PC-3 (cell line): ENCODE results near the gene SHTN1. TPM values are rescaled to one million over a fixed set of nuclear protein-coding genes. Genes with fewer than 3 reads are reported as not detected.

Source experiments
- ATAC-seq: fragments of 200-7000 bp; cut with Tn5 transposase; 2 replicates; pipeline ENCODE4 v1.9.1; 2020; ENCODE audit warnings: mild to moderate bottlenecking, moderate library complexity
- BruUV-seq: library from RNA; stranded (reverse); fragments of 400-500 nt; replicated peaks from 2 replicates; lab custom pipeline; 2021; lab: Mats Ljungman, UMichigan
- CTCF ChIA-PET: fragments of 300-600 bp; sonication (Branson Sonifier 250); formaldehyde crosslinking; loops from one replicate; lab custom pipeline; 2022; ENCODE audit warnings: antibody characterized with exemption; lab: Charles Lee
- POLR2A ChIA-PET: fragments of 300-600 bp; sonication (Branson Sonifier 250); formaldehyde crosslinking; loops from one replicate; lab custom pipeline; 2022; ENCODE audit warnings: antibody characterized with exemption; ENCODE audit not compliant: unreplicated experiment; lab: Charles Lee
- DNase-seq: peaks from one replicate; pipeline ENCODE4 v3.0.0-alpha.2; 2015
- H2AFZ ChIP-seq: fragments of 300-600 bp; sonication (generic); 2 replicates; pipeline ENCODE4 v1.6.0; 2016; ENCODE audit warnings: antibody characterized with exemption, low read length
- H3F3A ChIP-seq: fragments of 300-600 bp; sonication (generic); one replicate; pipeline ENCODE4 v1.6.0; 2017; ENCODE audit warnings: antibody characterized with exemption, low read length, control low read depth, mild to moderate bottlenecking; ENCODE audit not compliant: unreplicated experiment
- H3K27ac ChIP-seq: fragments of 300-600 bp; sonication (generic); 2 replicates; pipeline ENCODE4 v1.5.1; 2016; ENCODE audit warnings: mild to moderate bottlenecking, low read length
- H3K27me3 ChIP-seq: fragments of 300-600 bp; sonication (generic); 2 replicates; pipeline ENCODE4 v1.6.1; 2016; ENCODE audit warnings: low read length, mixed read lengths
- H3K36me3 ChIP-seq: fragments of 300-600 bp; sonication (generic); 2 replicates; pipeline ENCODE4 v1.6.1; 2016; ENCODE audit warnings: low read depth, mixed run types, low read length, mixed read lengths
- H3K4me1 ChIP-seq: fragments of 300-600 bp; sonication (generic); 2 replicates; pipeline ENCODE4 v1.5.1; 2016; ENCODE audit warnings: low read length; ENCODE audit not compliant: insufficient read depth
- H3K4me2 ChIP-seq: fragments of 300-600 bp; sonication (generic); 2 replicates; pipeline ENCODE4 v1.6.0; 2016; ENCODE audit warnings: low read length
- H3K4me3 ChIP-seq: fragments of 300-600 bp; sonication (generic); 2 replicates; pipeline ENCODE4 v1.5.1; 2016; ENCODE audit warnings: mild to moderate bottlenecking, low read length, mixed read lengths
- H3K79me2 ChIP-seq: fragments of 300-600 bp; sonication (generic); 2 replicates; pipeline ENCODE4 v1.6.1; 2017; ENCODE audit warnings: low read length, mixed read lengths
- H3K9ac ChIP-seq: fragments of 300-600 bp; sonication (generic); 2 replicates; pipeline ENCODE4 v1.6.0; 2016; ENCODE audit warnings: mild to moderate bottlenecking, low read length
- H3K9me2 ChIP-seq: fragments of 300-600 bp; sonication (generic); replicated peaks from 2 replicates; pipeline ENCODE4 v1.6.1; 2016; ENCODE audit warnings: mixed run types, low read length, mixed read lengths
- H3K9me3 ChIP-seq: fragments of 300-600 bp; sonication (generic); 2 replicates; pipeline ENCODE4 v1.6.1; 2016; ENCODE audit warnings: low read length, mixed read lengths
- H4K20me1 ChIP-seq: fragments of 300-600 bp; sonication (generic); 2 replicates; pipeline ENCODE4 v1.6.1; 2016; ENCODE audit warnings: low read length, mixed read lengths
- CTCF ChIP-seq: fragments of 300-600 bp; sonication (generic); conservative IDR thresholded peaks from 2 replicates; pipeline ENCODE4 v1.5.1; 2017; ENCODE audit warnings: antibody characterized with exemption, low read depth, mild to moderate bottlenecking, low read length
- EZH2 ChIP-seq: fragments of 300-600 bp; sonication (generic); IDR thresholded peaks from one replicate; pipeline ENCODE4 v1.6.1; 2017; ENCODE audit warnings: antibody characterized with exemption, mild to moderate bottlenecking, low read length; ENCODE audit not compliant: unreplicated experiment
- EZH2phosphoT487 ChIP-seq: fragments of 300-600 bp; sonication (generic); IDR thresholded peaks from 2 replicates; pipeline ENCODE4 v1.6.1; 2018; ENCODE audit warnings: mild to moderate bottlenecking, antibody characterized with exemption, low read length, borderline replicate concordance
- intact Hi-C: fragments of 100-400 bp; cut with micrococcal nuclease; formaldehyde crosslinking; loops from 2 replicates; pipeline ENCODE4 v1.9.0; 2023
- total RNA-seq: library from RNA; depleted of rRNA; stranded (reverse); fragments of >200 nt; gene quantifications from 2 replicates; pipeline ENCODE4 v1.2.3, GENCODE V29; 2014

SHTN1 gene
- total RNA-seq, 1 experiment from 2014 or later = 13.0 TPM

DNA sequence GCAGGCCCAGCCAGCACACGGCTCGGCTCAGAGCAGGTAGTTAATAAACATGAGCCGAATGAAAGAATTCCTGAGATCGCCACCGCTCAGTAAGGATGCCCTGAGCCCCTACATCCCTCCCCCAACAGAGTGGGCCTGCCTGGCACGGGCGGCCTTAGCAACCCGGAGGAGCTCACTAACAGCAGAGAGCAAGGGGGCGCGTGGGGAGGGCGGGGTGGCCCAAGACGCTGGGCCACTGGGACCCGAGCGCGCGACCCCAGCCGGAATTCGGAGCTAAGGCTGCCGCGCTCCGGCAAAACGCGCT is 156.1 kb downstream of the SHTN1 start:
- H3K79me2 ChIP-seq = no peaks in the 10 kb centered on the region
- H3F3A ChIP-seq = no peaks in the 10 kb centered on the region
- no peak for DNase-seq
- POLR2A ChIA-PET = no interaction called here
- no peaks in the 10 kb centered on the region for H3K9me3 ChIP-seq
- H4K20me1 ChIP-seq = no peaks in the 10 kb centered on the region
- H3K4me2 ChIP-seq = peak overlapping the region; percentile 80
- H3K4me1 ChIP-seq = peaks cover 7% of the 10 kb centered on the region
- no peaks in the 10 kb centered on the region for H3K36me3 ChIP-seq
- H3K9ac ChIP-seq = peak overlapping the region; percentile 89
- no TSS peak for BruUV-seq
- CTCF ChIA-PET = no interaction called here
- H3K4me3 ChIP-seq = peak overlapping the region; percentile 93
- intact Hi-C loops = loop anchor here (1.0 kb wide), 2 partner anchors 42 to 156 kb away; partner anchors contain the start of gene SHTN1
- no peaks in the 10 kb centered on the region for H3K27me3 ChIP-seq
- ATAC-seq = peak; percentile 19
- no peaks in the 10 kb centered on the region for H3K9me2 ChIP-seq
- H3K27ac ChIP-seq = peak overlapping the region; percentile 18; the same call in 1 of the 2 replicates
- H2AFZ ChIP-seq = peak overlapping the region; percentile 97
- no peak for TF ChIP-seq CTCF
- TF ChIP-seq EZH2phosphoT487 = no peak
- no peak for TF ChIP-seq EZH2

- no peak overlapping the region for H3K27ac ChIP-seq
- H3K9ac ChIP-seq = peak overlapping the region; percentile 89
- peaks cover 7% of the 10 kb centered on the region for H3K4me1 ChIP-seq
- peak overlapping the region; percentile 80 for H3K4me2 ChIP-seq
- no TSS peak for BruUV-seq
- DNase-seq = no peak
- peak overlapping the region; percentile 97 for H2AFZ ChIP-seq
- no peaks in the 10 kb centered on the region for H3K9me2 ChIP-seq
- peak overlapping the region; percentile 93 for H3K4me3 ChIP-seq
- no peak for ATAC-seq
- no peaks in the 10 kb centered on the region for H4K20me1 ChIP-seq
- H3K27me3 ChIP-seq = no peaks in the 10 kb centered on the region
- H3K79me2 ChIP-seq = no peaks in the 10 kb centered on the region
- TF ChIP-seq EZH2 (no peak), EZH2phosphoT487 (no peak), CTCF (no peak)
- ChIA-PET POLR2A (no interaction called here), CTCF (no interaction called here)
- no peaks in the 10 kb centered on the region for H3K36me3 ChIP-seq
- H3F3A ChIP-seq = no peaks in the 10 kb centered on the region
- intact Hi-C loops = no loop called here
- H3K9me3 ChIP-seq = no peaks in the 10 kb centered on the region
These were observed 156.7 kb downstream of the SHTN1 start for GRCh38 chr10:116848032-116848943.

DNA sequence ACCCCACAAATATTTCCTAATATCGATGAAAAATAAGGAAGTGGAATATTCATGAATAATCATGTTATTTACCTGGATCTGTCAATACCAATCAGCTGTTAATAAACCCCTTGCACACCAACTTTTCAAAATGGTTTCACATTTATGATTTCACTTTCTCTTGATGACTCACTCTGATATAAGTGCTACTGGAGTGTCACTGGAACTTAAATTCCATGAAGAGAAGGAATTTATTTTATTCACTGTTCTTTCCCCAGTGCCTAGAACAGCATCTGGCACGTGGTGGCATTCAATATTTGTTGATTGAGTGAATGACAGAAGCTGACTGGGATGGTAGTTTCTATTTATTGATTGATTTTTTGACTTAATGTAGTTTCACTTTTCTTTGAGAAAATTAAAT is 159.2 kb downstream of the SHTN1 start:
- Histone ChIP-seq H3K4me1 (peaks cover 7% of the 10 kb centered on the region), H3K9me2 (no peaks in the 10 kb centered on the region), H3K4me3 (no peak overlapping the region), H3F3A (no peaks in the 10 kb centered on the region), H3K27me3 (no peaks in the 10 kb centered on the region), H4K20me1 (no peaks in the 10 kb centered on the region), H3K9ac (no peak overlapping the region), H3K4me2 (no peak overlapping the region), H3K27ac (no peak overlapping the region), H3K9me3 (no peaks in the 10 kb centered on the region), H2AFZ (no peak overlapping the region), H3K79me2 (no peaks in the 10 kb centered on the region), H3K36me3 (no peaks in the 10 kb centered on the region)
- ATAC-seq (no peak), DNase-seq (no peak)
- intact Hi-C loops = no loop called here
- CTCF ChIA-PET = no interaction called here
- TF ChIP-seq EZH2phosphoT487 (no peak), CTCF (no peak), EZH2 (no peak)
- POLR2A ChIA-PET = interaction anchor here (0.6 to 0.8 kb wide), 2 partner anchors 715 to 1369 kb away, joined by 3 read pairs; no protein-coding TSS in a partner anchor
- BruUV-seq = no TSS peak
